Esophagus muscularis mucosa (tissue), 4 donors: ENCODE data around the gene C12orf42.

ENCODE experiments used
- EP300 ChIP-seq: sonication (generic); formaldehyde crosslinking; IDR thresholded peaks from one replicate; pipeline ENCODE4 v1.6.1; 2017; ENCODE audit warnings: antibody characterized with exemption
- POLR2A ChIP-seq: fragments of 450-650 bp; IDR thresholded peaks from one replicate; pipeline ENCODE4 v1.6.1; 2017; ENCODE audit warnings: antibody characterized with exemption, moderate library complexity, mild to moderate bottlenecking, low read depth
- POLR2AphosphoS5 ChIP-seq, 2 donors: sonication (generic); formaldehyde crosslinking; IDR thresholded peaks; one replicate each; pipeline ENCODE4 v1.6.1; 2017; ENCODE audit warnings: antibody characterized with exemption in 2 of 2
- TF ChIP-seq, protein P1 (sequence below), 3 experiments: fragments of 200-600 bp in 2 of 3; fragments of 450-650 bp in 1 of 3; sonication (generic) in 2 of 3; IDR thresholded peaks; one replicate each; pipeline ENCODE4 v1.5.1; 2017 to 2019; ENCODE audit warnings: antibody characterized with exemption in 3 of 3, mild to moderate bottlenecking in 2 of 3, moderate library complexity in 1 of 3

DNA sequence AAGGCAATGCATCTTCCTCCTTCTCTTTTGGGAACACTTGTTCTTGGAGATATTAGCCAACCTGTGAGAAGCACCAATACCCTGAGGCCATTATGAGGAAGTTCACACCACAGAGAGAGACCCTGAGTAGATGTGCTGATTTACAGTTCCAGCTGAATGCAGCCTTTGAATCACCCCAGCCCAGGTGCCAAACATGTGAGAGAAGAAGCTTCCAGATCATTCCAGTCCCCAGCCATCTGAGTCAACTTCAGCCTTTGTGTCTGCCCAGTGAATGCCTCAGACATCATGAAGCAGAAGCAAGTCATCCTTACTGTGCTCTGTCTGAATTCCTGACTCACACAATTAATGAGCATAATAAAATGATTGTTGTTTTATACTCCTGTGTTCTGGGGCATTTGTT, 25.1 kb downstream of the C12orf42 start:
- TF ChIP-seq, protein P1, sequence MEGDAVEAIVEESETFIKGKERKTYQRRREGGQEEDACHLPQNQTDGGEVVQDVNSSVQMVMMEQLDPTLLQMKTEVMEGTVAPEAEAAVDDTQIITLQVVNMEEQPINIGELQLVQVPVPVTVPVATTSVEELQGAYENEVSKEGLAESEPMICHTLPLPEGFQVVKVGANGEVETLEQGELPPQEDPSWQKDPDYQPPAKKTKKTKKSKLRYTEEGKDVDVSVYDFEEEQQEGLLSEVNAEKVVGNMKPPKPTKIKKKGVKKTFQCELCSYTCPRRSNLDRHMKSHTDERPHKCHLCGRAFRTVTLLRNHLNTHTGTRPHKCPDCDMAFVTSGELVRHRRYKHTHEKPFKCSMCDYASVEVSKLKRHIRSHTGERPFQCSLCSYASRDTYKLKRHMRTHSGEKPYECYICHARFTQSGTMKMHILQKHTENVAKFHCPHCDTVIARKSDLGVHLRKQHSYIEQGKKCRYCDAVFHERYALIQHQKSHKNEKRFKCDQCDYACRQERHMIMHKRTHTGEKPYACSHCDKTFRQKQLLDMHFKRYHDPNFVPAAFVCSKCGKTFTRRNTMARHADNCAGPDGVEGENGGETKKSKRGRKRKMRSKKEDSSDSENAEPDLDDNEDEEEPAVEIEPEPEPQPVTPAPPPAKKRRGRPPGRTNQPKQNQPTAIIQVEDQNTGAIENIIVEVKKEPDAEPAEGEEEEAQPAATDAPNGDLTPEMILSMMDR (IDR thresholded peaks at IDR 0.05), result no peak
- TF ChIP-seq EP300 (no peak), POLR2AphosphoS5 (IDR thresholded peaks at IDR 0.05) (no peak), POLR2A (no peak)
